CD4-positive, CD25-positive, alpha-beta regulatory T cell (primary cell): Measurements from ENCODE around the gene TSTD1. TPM values are rescaled to one million over a fixed set of nuclear protein-coding genes. Genes with fewer than 3 reads are reported as not detected.
A peak's percentile ranks its signal among the peaks of the same experiment; 100 is the strongest.

Experiments used
- ATAC-seq, 2 donors: fragments of 150-1000 bp; cut with Tn5 transposase; one replicate each; pipeline ENCODE4 v1.10.0; 2021; ENCODE audit warnings: low read depth in 2 of 2, moderate number of reproducible peaks in 2 of 2, moderate library complexity in 1 of 2
- DNase-seq, 3 donors: peaks; one replicate each; pipeline versions ENCODE4 v3.0.0 to v3.0.0-alpha.2; 2012 to 2022; ENCODE audit warnings: mixed read lengths in 1 of 3
- H3K27ac ChIP-seq: one replicate; pipeline ENCODE4 v1.7.0; 2013; ENCODE audit warnings: mild to moderate bottlenecking, low read length; ENCODE audit not compliant: insufficient read depth, poor library complexity, severe bottlenecking
- H3K27me3 ChIP-seq: one replicate; pipeline ENCODE4 v1.7.0; 2013; ENCODE audit warnings: low read length; ENCODE audit not compliant: control insufficient read depth, insufficient read depth
- H3K36me3 ChIP-seq: one replicate; pipeline ENCODE4 v1.7.0; 2013; ENCODE audit warnings: mild to moderate bottlenecking, low read length, moderate library complexity; ENCODE audit not compliant: control insufficient read depth, insufficient read depth
- H3K4me1 ChIP-seq: 2 replicates; pipeline ENCODE4 v1.7.0; 2013; ENCODE audit warnings: mild to moderate bottlenecking, low read length; ENCODE audit not compliant: insufficient read depth, control insufficient read depth, poor library complexity, severe bottlenecking
- H3K4me3 ChIP-seq: one replicate; pipeline ENCODE4 v1.7.0; 2013; ENCODE audit warnings: low read depth, mild to moderate bottlenecking, low read length, moderate library complexity
- H3K9me3 ChIP-seq, 2 experiments: 1 replicate in 1 of 2; 2 replicates in 1 of 2; pipeline ENCODE4 v1.7.0; 2013; ENCODE audit warnings: low read length in 2 of 2, mild to moderate bottlenecking in 1 of 2, moderate library complexity in 1 of 2; ENCODE audit not compliant: control insufficient read depth in 2 of 2
- H3K27ac Mint-ChIP-seq, 3 donors: one replicate each; pipeline ENCODE4 v1.8.0; 2020 to 2022; ENCODE audit warnings: mild to moderate bottlenecking in 3 of 3, mixed read lengths in 3 of 3, moderate library complexity in 2 of 3
- H3K27me3 Mint-ChIP-seq: one replicate; pipeline ENCODE4 v1.8.0; 2022; ENCODE audit warnings: mild to moderate bottlenecking, mixed read lengths
- H3K36me3 Mint-ChIP-seq: one replicate; pipeline ENCODE4 v1.8.0; 2020; ENCODE audit warnings: mixed read lengths
- H3K4me1 Mint-ChIP-seq, 4 donors: one replicate each; pipeline ENCODE4 v1.8.0; 2020 to 2022; ENCODE audit warnings: mixed read lengths in 4 of 4, mild to moderate bottlenecking in 1 of 4
- H3K4me3 Mint-ChIP-seq, 4 donors: one replicate each; pipeline ENCODE4 v1.8.0; 2020 to 2022; ENCODE audit warnings: mild to moderate bottlenecking in 4 of 4, mixed read lengths in 4 of 4, moderate library complexity in 3 of 4
- H3K9me3 Mint-ChIP-seq, 7 donors: one replicate each; pipeline ENCODE4 v1.8.0; 2020 to 2022; ENCODE audit warnings: mixed read lengths in 7 of 7, mild to moderate bottlenecking in 3 of 7, moderate library complexity in 2 of 7
- polyA plus RNA-seq, 4 donors: library from polyadenylated mRNA; unstranded; fragments of 300-500 nt; fragmentation: Illumina TruSeq; gene quantifications; one replicate each; pipeline ENCODE4 v1.2.3, GENCODE V29; 2021
- total RNA-seq: library from RNA; stranded (reverse); gene quantifications from one replicate; pipeline ENCODE4 v1.2.3, GENCODE V29; 2022

TSTD1 gene
- total RNA-seq = 61.3 TPM
- 100 to 1,000 TPM; 340 to 451 (median 422) TPM for polyA plus RNA-seq

- Mint-ChIP-seq H3K4me3 (peak within 1 kb of the TSS; percentile 88 to 96 (median 92)), H3K27ac (peak within 1 kb of the TSS; percentile 95 to 99 (median 95)), H3K27me3 (no peaks in the 10 kb centered on the region), H3K4me1 (peaks cover 4 to 55% (median 28%) of the 10 kb centered on the region in 4 donors), H3K36me3 (peaks cover 27% of the 10 kb centered on the region), H3K9me3 (no peaks in the 10 kb centered on the region)
- peaks cover 36% of the 10 kb centered on the region for H3K4me1 ChIP-seq
- peaks cover 38% of the 10 kb centered on the region for H3K36me3 ChIP-seq
- no peaks in the 10 kb centered on the region for H3K27me3 ChIP-seq
- DNase-seq (peak; percentile 86 to 93 (median 91)), ATAC-seq (peak; percentile 92 to 93)
- peak within 1 kb of the TSS; percentile 90 for H3K27ac ChIP-seq
- H3K4me3 ChIP-seq = peak within 1 kb of the TSS; percentile 56
- H3K9me3 ChIP-seq = no peaks in the 10 kb centered on the region
Measured at GRCh38 chr1:161038523-161039153, at the start of gene TSTD1. Gene TSTD1, minus strand, starts transcription at chr1:161038964. Its CDS starts 75 bp downstream, at chr1:161038889.

GRCh38 chr1:161086457-161086856 lies 47.7 kb upstream of the TSTD1 start:
- Mint-ChIP-seq H3K27me3 (no peaks in the 10 kb centered on the region), H3K27ac (no peak overlapping the region), H3K4me3 (no peak overlapping the region), H3K4me1 (peaks cover 0 to 3% (median 1%) of the 10 kb centered on the region in 4 donors), H3K36me3 (no peaks in the 10 kb centered on the region), H3K9me3 (no peaks in the 10 kb centered on the region)
- no peaks in the 10 kb centered on the region for H3K9me3 ChIP-seq
- no peaks in the 10 kb centered on the region for H3K36me3 ChIP-seq
- H3K27ac ChIP-seq = no peak overlapping the region
- no peaks in the 10 kb centered on the region for H3K27me3 ChIP-seq
- ATAC-seq (no peak), DNase-seq (no peak)
- no peak overlapping the region for H3K4me3 ChIP-seq
- no peaks in the 10 kb centered on the region for H3K4me1 ChIP-seq

- DNase-seq (no peak), ATAC-seq (no peak)
- H3K9me3 Mint-ChIP-seq = no peaks in the 10 kb centered on the region
- no peaks in the 10 kb centered on the region for H3K9me3 ChIP-seq
- H3K27ac Mint-ChIP-seq = no peak overlapping the region
- no peak overlapping the region for H3K4me3 Mint-ChIP-seq
- no peaks in the 10 kb centered on the region for H3K36me3 ChIP-seq
- no peak overlapping the region for H3K4me3 ChIP-seq
- no peaks in the 10 kb centered on the region for H3K4me1 ChIP-seq
- H3K27ac ChIP-seq = no peak overlapping the region
- H3K27me3 Mint-ChIP-seq = no peaks in the 10 kb centered on the region
- H3K27me3 ChIP-seq = no peaks in the 10 kb centered on the region
- H3K36me3 Mint-ChIP-seq = no peaks in the 10 kb centered on the region
- peaks cover 0 to 2% (median 0%) of the 10 kb centered on the region in 4 donors for H3K4me1 Mint-ChIP-seq
Measured at GRCh38 chr1:161085165-161085564, 46.4 kb upstream of the TSTD1 start.

GRCh38 chr1:161084597-161084988 lies 45.8 kb upstream of the TSTD1 start:
- Histone ChIP-seq H3K9me3 (no peaks in the 10 kb centered on the region), H3K27ac (no peak overlapping the region), H3K36me3 (no peaks in the 10 kb centered on the region), H3K4me1 (no peaks in the 10 kb centered on the region), H3K27me3 (no peaks in the 10 kb centered on the region), H3K4me3 (no peak overlapping the region)
- H3K4me3 Mint-ChIP-seq = no peak overlapping the region
- no peaks in the 10 kb centered on the region for H3K36me3 Mint-ChIP-seq
- H3K27ac Mint-ChIP-seq = peak overlapping the region in 1 of 3 donors; percentile 25
- DNase-seq (no peak), ATAC-seq (no peak)
- H3K9me3 Mint-ChIP-seq = no peaks in the 10 kb centered on the region
- peaks cover 0 to 2% (median 0%) of the 10 kb centered on the region in 4 donors for H3K4me1 Mint-ChIP-seq
- no peaks in the 10 kb centered on the region for H3K27me3 Mint-ChIP-seq

- peaks cover 0 to 2% (median 0%) of the 10 kb centered on the region in 4 donors for H3K4me1 Mint-ChIP-seq
- no peak overlapping the region for H3K4me3 Mint-ChIP-seq
- H3K36me3 Mint-ChIP-seq = no peaks in the 10 kb centered on the region
- Histone ChIP-seq H3K36me3 (no peaks in the 10 kb centered on the region), H3K4me3 (no peak overlapping the region), H3K27ac (no peak overlapping the region), H3K27me3 (no peaks in the 10 kb centered on the region), H3K4me1 (no peaks in the 10 kb centered on the region), H3K9me3 (no peaks in the 10 kb centered on the region)
- H3K9me3 Mint-ChIP-seq = peaks cover 0 to 2% (median 0%) of the 10 kb centered on the region in 7 donors
- H3K27ac Mint-ChIP-seq = peak overlapping the region in 1 of 3 donors; percentile 25
- no peaks in the 10 kb centered on the region for H3K27me3 Mint-ChIP-seq
- ATAC-seq (no peak), DNase-seq (no peak)
Measured at GRCh38 chr1:161083748-161084596, 45.2 kb upstream of the TSTD1 start.

GRCh38 chr1:161082996-161083747 lies 44.4 kb upstream of the TSTD1 start:
- DNase-seq = no peak
- Histone ChIP-seq H3K36me3 (no peaks in the 10 kb centered on the region), H3K27me3 (no peaks in the 10 kb centered on the region), H3K9me3 (no peaks in the 10 kb centered on the region), H3K4me1 (no peaks in the 10 kb centered on the region), H3K4me3 (no peak overlapping the region), H3K27ac (no peak overlapping the region)
- Mint-ChIP-seq H3K4me1 (peaks cover 0 to 2% (median 0%) of the 10 kb centered on the region in 4 donors), H3K9me3 (peaks cover 0 to 2% (median 0%) of the 10 kb centered on the region in 7 donors), H3K4me3 (no peak overlapping the region), H3K27me3 (peaks cover 5% of the 10 kb centered on the region), H3K36me3 (no peaks in the 10 kb centered on the region), H3K27ac (no peak overlapping the region)
- peak; percentile 26 to 28 for ATAC-seq

GRCh38 chr1:161082483-161082882 lies 43.7 kb upstream of the TSTD1 start:
- peaks cover 0 to 2% (median 0%) of the 10 kb centered on the region in 7 donors for H3K9me3 Mint-ChIP-seq
- DNase-seq = no peak
- no peaks in the 10 kb centered on the region for H3K36me3 ChIP-seq
- ATAC-seq = no peak
- peaks cover 0 to 1% (median 0%) of the 10 kb centered on the region in 4 donors for H3K4me1 Mint-ChIP-seq
- peak overlapping the region in 1 of 3 donors; percentile 25 for H3K27ac Mint-ChIP-seq
- no peaks in the 10 kb centered on the region for H3K36me3 Mint-ChIP-seq
- no peaks in the 10 kb centered on the region for H3K9me3 ChIP-seq
- no peaks in the 10 kb centered on the region for H3K4me1 ChIP-seq
- no peak overlapping the region for H3K4me3 Mint-ChIP-seq
- peaks cover 5% of the 10 kb centered on the region for H3K27me3 Mint-ChIP-seq
- H3K4me3 ChIP-seq = no peak overlapping the region
- no peak overlapping the region for H3K27ac ChIP-seq
- H3K27me3 ChIP-seq = no peaks in the 10 kb centered on the region
